Stimulated activated naive B cell treated with anti-CD40 and anti-IgM and Interleukin-4, amounts not matched to agents 10 μg/mL and 1 μg/mL and 100 μg/mL, for 72 hours (primary cell): Measurements from ENCODE around the gene IFI27L1.

ENCODE experiments used
- ATAC-seq, 2 donors: fragments of 150-1000 bp; cut with Tn5 transposase; replicated peaks; 2 replicates each; pipeline ENCODE4 v1.10.0; 2021; ENCODE audit warnings: moderate library complexity in 1 of 2
- DNase-seq: peaks from one replicate; pipeline ENCODE4 v3.0.0; 2021
- H3K27ac Mint-ChIP-seq: one replicate; pipeline ENCODE4 v1.8.0; 2022; ENCODE audit warnings: mild to moderate bottlenecking, mixed read lengths
- H3K27me3 Mint-ChIP-seq, 2 donors: one replicate each; pipeline ENCODE4 v1.8.0; 2022; ENCODE audit warnings: mixed read lengths in 2 of 2
- H3K36me3 Mint-ChIP-seq, 2 donors: one replicate each; pipeline ENCODE4 v1.8.0; 2022; ENCODE audit warnings: mixed read lengths in 2 of 2, mild to moderate bottlenecking in 1 of 2
- H3K4me1 Mint-ChIP-seq, 2 donors: one replicate each; pipeline ENCODE4 v1.8.0; 2022; ENCODE audit warnings: mixed read lengths in 2 of 2, mild to moderate bottlenecking in 1 of 2
- H3K4me3 Mint-ChIP-seq, 2 donors: one replicate each; pipeline ENCODE4 v1.8.0; 2022; ENCODE audit warnings: mild to moderate bottlenecking in 2 of 2, mixed read lengths in 2 of 2, moderate library complexity in 1 of 2
- H3K9me3 Mint-ChIP-seq, 2 donors: one replicate each; pipeline ENCODE4 v1.8.0; 2022; ENCODE audit warnings: mixed read lengths in 2 of 2, mild to moderate bottlenecking in 1 of 2

IFI27L1 gene

GRCh38 chr14:94079891-94080620 lies 1.1 kb upstream of the IFI27L1 start:
- Mint-ChIP-seq H3K27me3 (no peaks in the 10 kb centered on the region), H3K4me3 (peak overlapping the region; percentile 95 to 97), H3K4me1 (peaks cover 31 to 46% of the 10 kb centered on the region in 2 donors), H3K27ac (peak overlapping the region; percentile 100), H3K36me3 (peaks cover 31 to 44% of the 10 kb centered on the region in 2 donors), H3K9me3 (peaks cover 0 to 4% of the 10 kb centered on the region in 2 donors)
- ATAC-seq = no peak
- no peak for DNase-seq

GRCh38 chr14:94081386-94081820 lies 293 bp downstream of the IFI27L1 start:
- peaks cover 26 to 37% of the 10 kb centered on the region in 2 donors for H3K36me3 Mint-ChIP-seq
- H3K9me3 Mint-ChIP-seq = peaks cover 2 to 4% of the 10 kb centered on the region in 2 donors
- H3K4me3 Mint-ChIP-seq = peak overlapping the region; percentile 95 to 97
- peak overlapping the region; percentile 100 for H3K27ac Mint-ChIP-seq
- no peaks in the 10 kb centered on the region for H3K27me3 Mint-ChIP-seq
- peaks cover 25 to 39% of the 10 kb centered on the region in 2 donors for H3K4me1 Mint-ChIP-seq
- ATAC-seq (peak; percentile 33 to 41), DNase-seq (no peak)

- Mint-ChIP-seq H3K36me3 (peaks cover 3 to 9% of the 10 kb centered on the region in 2 donors), H3K27ac (no peak overlapping the region), H3K4me3 (no peak overlapping the region), H3K4me1 (no peaks in the 10 kb centered on the region), H3K9me3 (peaks cover 2 to 4% of the 10 kb centered on the region in 2 donors), H3K27me3 (no peaks in the 10 kb centered on the region)
- ATAC-seq (no peak), DNase-seq (no peak)
Observed at GRCh38 chr14:94087891-94088290, 6.8 kb downstream of the IFI27L1 start.

GRCh38 chr14:94088516-94088915 lies 7.4 kb downstream of the IFI27L1 start:
- peaks cover 1 to 5% of the 10 kb centered on the region in 2 donors for H3K36me3 Mint-ChIP-seq
- H3K27me3 Mint-ChIP-seq = no peaks in the 10 kb centered on the region
- ATAC-seq = no peak
- peaks cover 2 to 4% of the 10 kb centered on the region in 2 donors for H3K9me3 Mint-ChIP-seq
- no peak overlapping the region for H3K27ac Mint-ChIP-seq
- no peak overlapping the region for H3K4me3 Mint-ChIP-seq
- no peak for DNase-seq
- H3K4me1 Mint-ChIP-seq = no peaks in the 10 kb centered on the region

GRCh38 chr14:94089479-94089878 lies 8.4 kb downstream of the IFI27L1 start:
- Mint-ChIP-seq H3K4me1 (no peaks in the 10 kb centered on the region), H3K27ac (no peak overlapping the region), H3K4me3 (no peak overlapping the region), H3K9me3 (peaks cover 2 to 4% of the 10 kb centered on the region in 2 donors), H3K36me3 (peaks cover 1 to 5% of the 10 kb centered on the region in 2 donors), H3K27me3 (no peaks in the 10 kb centered on the region)
- DNase-seq = no peak
- ATAC-seq = no peak

- H3K4me3 Mint-ChIP-seq = no peak overlapping the region
- ATAC-seq = no peak
Observed at GRCh38 chr14:94093418-94093817, 12.3 kb downstream of the IFI27L1 start.

GRCh38 chr14:94097091-94097490 lies 16.0 kb downstream of the IFI27L1 start:
- Mint-ChIP-seq H3K9me3 (no peaks in the 10 kb centered on the region), H3K4me3 (no peak overlapping the region), H3K27me3 (no peaks in the 10 kb centered on the region), H3K4me1 (no peaks in the 10 kb centered on the region), H3K27ac (no peak overlapping the region), H3K36me3 (peaks cover 12 to 16% of the 10 kb centered on the region in 2 donors)
- no peak for ATAC-seq
- DNase-seq = no peak

More at GRCh38 chr14:94093418-94093817, 12.3 kb downstream of the IFI27L1 start:
- Mint-ChIP-seq H3K27me3 (no peaks in the 10 kb centered on the region), H3K9me3 (no peaks in the 10 kb centered on the region), H3K36me3 (peaks cover 7 to 8% of the 10 kb centered on the region in 2 donors), H3K4me1 (no peaks in the 10 kb centered on the region), H3K27ac (no peak overlapping the region)
- DNase-seq = no peak

GRCh38 chr14:94098326-94098992 lies 17.3 kb downstream of the IFI27L1 start:
- DNase-seq (no peak), ATAC-seq (no peak)
- H3K9me3 Mint-ChIP-seq = no peaks in the 10 kb centered on the region
- H3K27me3 Mint-ChIP-seq = no peaks in the 10 kb centered on the region
- H3K4me3 Mint-ChIP-seq = no peak overlapping the region
- H3K27ac Mint-ChIP-seq = no peak overlapping the region
- H3K4me1 Mint-ChIP-seq = no peaks in the 10 kb centered on the region
- H3K36me3 Mint-ChIP-seq = peaks cover 12 to 16% of the 10 kb centered on the region in 2 donors

- DNase-seq = no peak
- Mint-ChIP-seq H3K36me3 (peaks cover 12 to 16% of the 10 kb centered on the region in 2 donors), H3K4me1 (no peaks in the 10 kb centered on the region)
Observed at GRCh38 chr14:94099006-94099405, 17.9 kb downstream of the IFI27L1 start.

GRCh38 chr14:94100847-94101246 lies 19.7 kb downstream of the IFI27L1 start:
- Mint-ChIP-seq H3K4me1 (no peaks in the 10 kb centered on the region), H3K36me3 (peaks cover 12 to 16% of the 10 kb centered on the region in 2 donors), H3K27ac (no peak overlapping the region)

More at GRCh38 chr14:94099006-94099405, 17.9 kb downstream of the IFI27L1 start:
- ATAC-seq = no peak
- Mint-ChIP-seq H3K27me3 (no peaks in the 10 kb centered on the region), H3K9me3 (no peaks in the 10 kb centered on the region), H3K4me3 (no peak overlapping the region), H3K27ac (no peak overlapping the region)

GRCh38 chr14:94101748-94102147 lies 20.6 kb downstream of the IFI27L1 start:
- Mint-ChIP-seq H3K4me3 (no peak overlapping the region), H3K27ac (peak overlapping the region; percentile 9), H3K9me3 (no peaks in the 10 kb centered on the region), H3K4me1 (no peaks in the 10 kb centered on the region), H3K36me3 (peaks cover 12 to 16% of the 10 kb centered on the region in 2 donors), H3K27me3 (no peaks in the 10 kb centered on the region)
- ATAC-seq (no peak), DNase-seq (no peak)

More at GRCh38 chr14:94100847-94101246, 19.7 kb downstream of the IFI27L1 start:
- DNase-seq = no peak
- Mint-ChIP-seq H3K4me3 (no peak overlapping the region), H3K9me3 (no peaks in the 10 kb centered on the region), H3K27me3 (no peaks in the 10 kb centered on the region)
- ATAC-seq = no peak

- Mint-ChIP-seq H3K36me3 (peaks cover 5 to 10% of the 10 kb centered on the region in 2 donors), H3K4me1 (no peaks in the 10 kb centered on the region), H3K4me3 (no peak overlapping the region), H3K27ac (no peak overlapping the region), H3K9me3 (peaks cover 0 to 1% of the 10 kb centered on the region in 2 donors), H3K27me3 (no peaks in the 10 kb centered on the region)
- ATAC-seq = no peak
- DNase-seq = no peak
Observed at GRCh38 chr14:94102768-94103482, 21.8 kb downstream of the IFI27L1 start.

GRCh38 chr14:94103554-94104150 lies 22.5 kb downstream of the IFI27L1 start:
- Mint-ChIP-seq H3K27ac (no peak overlapping the region), H3K4me1 (no peaks in the 10 kb centered on the region), H3K4me3 (no peak overlapping the region), H3K9me3 (peaks cover 0 to 2% of the 10 kb centered on the region in 2 donors), H3K36me3 (peaks cover 6 to 11% of the 10 kb centered on the region in 2 donors), H3K27me3 (no peaks in the 10 kb centered on the region)
- DNase-seq = no peak
- ATAC-seq = no peak

GRCh38 chr14:94104731-94105130 lies 23.6 kb downstream of the IFI27L1 start:
- Mint-ChIP-seq H3K4me1 (no peaks in the 10 kb centered on the region), H3K36me3 (peaks cover 6 to 7% of the 10 kb centered on the region in 2 donors), H3K27ac (no peak overlapping the region), H3K9me3 (peaks cover 0 to 2% of the 10 kb centered on the region in 2 donors), H3K27me3 (no peaks in the 10 kb centered on the region), H3K4me3 (no peak overlapping the region)
- DNase-seq (no peak), ATAC-seq (no peak)
